Hematopoietic multipotent progenitor cell treated with erythropoietin and hydrocortisone succinate and interleukin-3 and kit ligand, for 6 days (in vitro differentiated cells): Measurements from ENCODE around the gene ELK3.
A peak's percentile ranks its signal among the peaks of the same experiment; 100 is the strongest.

Experiments
- DNase-seq: peaks from one replicate; pipeline ENCODE4 v3.0.0-alpha.2; 2015

ELK3 gene

DNA sequence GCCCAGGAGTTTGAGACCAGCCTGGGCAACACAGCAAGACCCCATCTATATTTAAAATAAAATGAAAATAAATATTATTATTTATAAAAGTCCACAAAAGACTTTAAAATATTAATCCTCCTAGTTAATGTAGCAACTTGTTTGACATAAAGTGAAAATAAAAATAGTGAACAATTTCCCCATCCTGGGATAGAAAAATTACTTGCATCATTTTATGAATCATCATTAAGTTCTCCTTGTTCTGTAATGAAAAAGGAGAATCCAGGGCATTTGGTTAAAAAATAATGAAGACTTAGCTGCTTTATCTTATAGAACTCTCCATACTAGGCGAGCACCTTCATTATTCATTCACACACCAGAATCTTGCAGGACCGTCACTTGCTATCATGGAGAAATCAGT lies 66.1 kb downstream of the ELK3 start:
- no peak for DNase-seq

DNA sequence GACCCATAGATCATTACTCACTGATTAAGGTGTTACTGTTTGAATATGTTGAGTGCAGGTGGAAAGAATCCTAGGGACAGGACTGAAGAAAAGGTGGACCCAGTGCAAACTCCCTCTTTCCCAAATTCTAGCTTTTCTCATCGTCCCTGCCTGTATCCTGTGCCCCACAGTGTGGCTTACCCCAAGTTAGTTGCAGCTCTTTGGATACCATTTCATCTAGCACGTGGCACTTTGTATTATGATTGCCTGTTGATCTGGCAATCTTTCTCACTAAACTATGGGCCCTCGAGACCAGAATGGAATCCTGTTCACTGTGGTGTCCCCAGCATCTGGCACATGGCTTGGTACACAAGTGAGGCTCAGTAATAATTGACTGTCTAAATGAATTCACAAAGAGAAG lies 66.5 kb downstream of the ELK3 start:
- DNase-seq = no peak

DNA sequence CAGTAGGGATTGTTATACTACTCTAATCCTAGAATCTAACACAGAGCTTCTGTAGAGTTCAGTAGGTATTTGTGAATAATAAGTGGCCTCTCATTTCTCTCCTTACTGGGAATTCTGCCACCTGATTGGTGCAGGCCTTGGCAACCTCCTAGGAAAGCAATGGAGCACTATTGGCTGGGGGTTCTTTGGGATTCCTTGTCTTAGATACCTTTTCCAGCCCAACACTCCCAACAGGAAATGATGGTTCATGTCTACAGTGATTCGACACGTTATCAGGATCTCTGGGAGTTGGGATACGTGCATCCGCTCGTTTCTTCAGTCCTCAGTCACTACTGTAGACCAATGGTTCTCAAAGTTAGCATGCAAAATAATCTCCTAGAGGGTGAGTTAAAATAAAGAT lies 67.4 kb downstream of the ELK3 start:
- DNase-seq = no peak

DNA sequence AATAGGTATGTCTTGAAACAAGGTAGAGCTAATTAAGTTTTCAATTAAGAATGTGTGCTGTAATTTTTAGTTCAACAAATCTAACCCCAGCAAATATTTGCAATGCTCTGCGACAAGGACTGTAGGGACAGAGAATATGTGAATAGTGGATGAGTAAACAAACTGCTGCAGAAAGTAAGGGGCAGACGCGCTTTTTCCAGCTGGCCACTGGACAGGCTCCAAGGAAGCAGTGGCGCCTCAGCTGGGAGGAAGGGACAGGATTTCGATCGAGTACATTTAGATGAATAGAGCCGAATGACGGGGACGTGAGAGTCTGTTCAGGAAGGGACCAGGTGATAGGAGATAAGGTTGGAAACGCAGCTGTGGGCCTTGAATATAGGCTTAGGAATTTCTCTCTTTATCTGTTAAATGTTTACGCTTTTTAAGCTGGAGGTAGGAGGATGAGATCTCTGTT lies 69.3 kb downstream of the ELK3 start:
- no peak for DNase-seq

DNA sequence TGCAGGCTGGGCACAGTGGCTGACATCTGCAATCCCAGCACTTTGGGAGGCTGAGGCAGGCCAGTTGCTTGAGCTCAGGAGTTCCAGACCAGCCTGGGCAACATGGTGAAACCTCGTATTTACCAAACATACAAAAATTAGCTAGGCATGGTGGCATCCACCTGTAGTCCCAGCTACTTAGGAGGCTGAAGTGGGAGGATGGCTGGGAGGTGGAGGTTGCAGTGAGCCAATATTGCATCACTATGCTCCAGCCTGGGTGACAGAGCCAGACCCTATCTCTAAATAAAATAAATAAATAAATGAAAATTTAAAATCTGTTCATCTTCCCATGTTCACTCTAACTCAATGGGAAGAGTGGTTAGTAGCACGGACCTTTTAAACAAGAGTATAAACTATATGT lies 71.2 kb downstream of the ELK3 start:
- no peak for DNase-seq

DNA sequence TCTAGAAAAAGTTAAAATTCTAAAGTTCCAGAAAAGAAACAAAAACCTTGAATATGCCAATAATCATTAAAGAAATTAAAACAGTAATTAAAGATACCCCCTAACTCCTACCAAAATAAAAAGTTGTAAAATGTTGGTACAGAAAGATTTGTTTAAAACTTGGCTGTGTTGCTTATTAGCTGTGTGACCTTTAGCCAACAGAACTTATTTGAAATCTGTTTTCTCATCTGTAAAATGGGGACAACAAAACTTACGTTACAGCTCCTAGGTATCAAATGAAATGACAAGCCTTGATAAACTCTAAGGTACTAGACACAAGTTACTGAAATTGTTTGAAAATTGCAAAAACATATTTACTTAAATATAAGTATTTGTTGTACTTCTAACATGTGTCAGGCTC lies 71.7 kb downstream of the ELK3 start:
- no peak for DNase-seq

DNA sequence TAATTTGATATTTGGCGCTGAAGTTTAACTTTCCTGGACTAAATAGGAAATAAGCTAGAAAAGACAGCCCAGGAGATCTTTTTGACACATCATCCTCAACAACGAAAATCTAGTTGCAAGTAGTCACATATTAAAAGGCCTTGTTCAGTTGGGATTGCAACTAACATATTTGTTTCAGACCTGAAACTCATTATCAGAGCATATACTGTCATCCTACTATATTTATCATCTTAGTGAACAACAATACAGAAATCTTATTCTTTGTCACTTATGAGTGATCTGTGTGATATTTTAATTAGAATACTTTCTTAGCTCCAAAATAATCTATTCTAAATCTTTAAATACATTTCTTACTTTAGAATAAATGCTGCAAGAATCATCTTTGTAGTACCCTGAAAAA lies 72.1 kb downstream of the ELK3 start:
- no peak for DNase-seq

DNA sequence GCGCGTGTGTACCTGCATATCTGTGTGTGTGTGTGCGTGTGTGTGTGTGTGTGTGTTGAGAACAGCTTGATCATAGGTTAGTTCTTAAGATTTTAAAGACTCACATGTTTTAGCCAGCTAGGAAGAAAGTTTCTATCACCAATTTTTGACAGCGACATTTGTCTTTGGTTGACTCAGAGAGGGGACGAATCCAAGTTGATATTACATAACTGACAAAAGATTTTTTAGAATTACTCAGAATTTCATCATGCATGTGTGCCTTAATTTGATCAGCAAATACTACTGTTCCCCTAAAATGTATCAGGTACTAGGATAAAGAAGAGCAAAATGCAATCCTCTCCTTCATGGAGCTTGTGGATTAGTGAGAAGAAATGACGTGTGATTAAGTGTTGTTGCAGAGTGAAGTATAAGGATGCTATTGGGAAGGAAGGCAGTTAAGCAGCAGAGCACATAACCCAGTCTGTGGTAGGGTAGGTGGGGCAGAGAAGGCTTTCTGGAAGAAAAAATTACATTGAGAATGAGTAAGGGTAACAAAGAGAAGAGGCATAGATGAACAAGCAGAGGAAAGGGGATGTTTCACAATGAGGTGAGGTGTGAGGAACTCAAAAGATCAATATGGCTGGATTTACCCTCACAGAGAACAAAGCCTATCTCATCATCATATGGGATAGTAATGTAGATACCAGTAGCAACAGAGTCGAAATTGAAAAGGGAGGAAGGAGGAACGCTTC lies 77.5 kb downstream of the ELK3 start:
- no peak for DNase-seq

DNA sequence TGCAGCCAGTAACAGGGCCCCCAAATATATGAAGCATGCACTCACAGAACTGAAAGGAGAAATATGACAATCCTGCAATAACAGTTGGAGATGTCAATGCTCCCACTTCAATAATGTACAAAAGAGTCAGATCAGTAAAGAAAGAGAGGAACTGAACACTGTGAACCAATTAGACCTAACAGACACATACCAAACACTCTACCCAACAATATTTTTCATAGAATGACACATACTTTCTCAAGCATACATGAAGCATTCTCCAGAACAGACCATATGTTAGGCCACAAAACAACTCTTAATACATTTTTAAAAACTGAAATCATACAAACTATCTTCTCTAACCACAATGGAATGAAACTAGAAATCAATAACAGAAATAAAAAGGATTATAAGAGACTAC lies 80.2 kb downstream of the ELK3 start:
- DNase-seq = no peak

DNA sequence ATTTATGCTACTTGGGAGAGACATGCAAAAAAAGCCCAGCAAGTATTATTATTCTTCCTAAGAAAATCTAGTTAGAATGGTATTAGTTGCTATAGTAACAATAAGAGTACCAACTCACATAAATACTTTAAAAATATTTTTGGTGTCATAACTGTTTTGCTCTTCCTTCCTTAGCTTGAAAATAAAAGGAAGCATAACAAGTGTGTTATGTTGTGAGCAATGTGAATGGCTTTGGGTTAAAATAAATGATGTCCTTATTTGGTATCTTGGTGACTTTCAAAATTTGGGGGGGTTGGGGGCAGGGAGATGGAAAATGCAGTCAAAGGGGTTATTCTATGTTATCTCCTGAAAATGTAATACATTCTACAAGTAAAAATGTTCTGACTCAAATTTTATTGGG lies 91.0 kb downstream of the ELK3 start:
- no peak for DNase-seq

DNA sequence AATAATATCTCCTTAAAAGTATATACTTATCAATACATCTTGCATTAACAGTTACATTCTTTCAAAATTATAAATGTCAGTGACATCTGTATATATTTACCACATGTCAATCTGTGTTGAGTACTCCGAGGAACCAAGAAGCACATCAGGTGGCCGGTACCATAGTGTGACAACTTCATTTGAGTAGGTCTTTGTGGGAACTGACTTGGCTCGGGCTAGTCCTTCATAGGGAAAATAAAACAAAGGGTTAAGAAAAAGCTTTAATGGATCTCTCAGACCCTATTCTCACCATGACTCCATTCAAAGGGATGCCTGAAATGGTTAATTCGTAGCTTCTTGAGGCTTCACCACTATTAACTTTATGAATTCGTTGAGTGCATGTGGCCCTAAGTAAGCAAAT lies 94.9 kb downstream of the ELK3 start:
- DNase-seq = no peak

DNA sequence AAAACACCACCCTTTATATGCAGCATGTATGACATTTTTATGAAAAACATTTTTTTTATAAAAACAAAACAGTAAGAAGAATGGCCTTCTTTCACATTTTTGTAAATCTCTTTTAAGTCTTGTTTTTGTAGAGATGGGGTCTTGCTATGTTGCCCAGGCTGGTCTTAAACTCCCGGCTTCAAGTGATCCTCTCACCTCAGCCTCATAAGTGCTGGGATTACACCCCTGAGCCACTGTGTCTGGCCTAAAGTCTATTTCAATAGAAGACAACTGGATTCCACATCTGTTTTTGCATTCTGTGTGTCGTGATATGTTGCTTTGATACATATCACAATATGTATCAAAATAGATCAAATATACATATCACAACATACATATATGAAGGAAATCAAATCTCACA lies 98.9 kb downstream of the ELK3 start:
- no peak for DNase-seq

DNA sequence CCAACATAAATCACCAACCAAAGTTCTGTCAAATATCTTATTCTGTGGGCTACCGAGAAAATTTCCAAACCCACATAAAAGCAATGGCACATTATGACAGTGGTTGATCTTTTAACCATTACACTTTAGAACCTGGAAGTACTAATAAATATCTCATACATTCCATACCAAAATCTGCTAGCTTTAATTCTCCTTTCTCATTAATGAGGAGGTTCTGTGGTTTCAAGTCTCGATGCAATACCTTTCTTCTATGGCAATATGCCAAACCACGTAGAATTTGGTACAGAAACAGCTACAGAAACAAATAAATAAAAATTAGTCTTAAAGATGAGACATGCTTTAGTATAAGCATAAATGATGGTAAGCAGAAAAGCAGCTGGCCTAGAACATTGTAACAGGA lies 100.7 kb downstream of the ELK3 start:
- DNase-seq = peak; percentile 59

DNA sequence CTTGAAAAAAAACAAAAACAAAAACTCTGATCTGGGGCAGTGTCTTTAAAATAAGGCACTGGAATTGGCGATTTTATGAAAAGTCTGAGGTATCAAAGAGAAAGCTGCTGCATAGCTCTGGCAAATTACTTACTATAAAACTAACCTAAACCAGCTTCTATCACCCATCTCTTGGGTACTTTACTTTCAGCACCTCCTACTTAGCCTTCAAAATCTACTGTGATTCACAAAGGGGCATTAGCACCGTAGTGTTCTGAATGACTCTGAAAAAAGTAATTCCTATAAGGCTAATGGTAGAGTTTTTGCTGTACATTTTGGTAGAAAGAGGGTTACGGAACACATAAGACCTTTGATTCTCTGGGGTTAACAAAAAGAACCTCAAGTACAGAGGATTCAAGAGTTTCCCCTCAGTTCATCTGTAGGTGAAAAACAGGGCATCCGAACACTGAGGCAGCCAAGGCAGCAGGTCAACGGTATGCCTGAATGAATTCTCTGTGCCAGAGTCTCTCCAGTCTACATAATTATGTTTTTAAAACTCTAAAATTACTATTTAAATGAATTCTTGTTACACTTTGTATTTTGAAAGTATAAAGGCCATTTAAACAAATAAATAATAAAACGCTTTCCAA lies 101.5 kb downstream of the ELK3 start:
- no peak for DNase-seq

DNA sequence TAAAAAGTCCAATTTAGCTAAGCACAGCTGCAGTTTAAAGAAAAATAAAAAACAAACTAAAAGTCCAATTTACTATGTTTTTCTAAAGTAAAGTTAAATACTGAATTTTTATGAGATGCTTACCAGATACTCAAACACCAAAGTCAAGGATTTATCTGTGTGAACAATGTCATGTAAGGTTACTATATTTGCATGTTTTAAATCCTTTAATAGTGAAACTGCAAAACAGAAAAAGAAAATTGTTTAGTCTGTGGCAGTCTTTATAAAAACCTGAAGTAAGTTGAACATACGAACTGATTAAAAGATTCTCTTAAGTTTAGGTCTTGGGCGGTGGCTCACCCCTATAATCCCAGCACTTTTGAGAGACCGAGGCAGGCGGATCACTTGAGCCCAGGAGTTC lies 103.3 kb downstream of the ELK3 start:
- DNase-seq = no peak

DNA sequence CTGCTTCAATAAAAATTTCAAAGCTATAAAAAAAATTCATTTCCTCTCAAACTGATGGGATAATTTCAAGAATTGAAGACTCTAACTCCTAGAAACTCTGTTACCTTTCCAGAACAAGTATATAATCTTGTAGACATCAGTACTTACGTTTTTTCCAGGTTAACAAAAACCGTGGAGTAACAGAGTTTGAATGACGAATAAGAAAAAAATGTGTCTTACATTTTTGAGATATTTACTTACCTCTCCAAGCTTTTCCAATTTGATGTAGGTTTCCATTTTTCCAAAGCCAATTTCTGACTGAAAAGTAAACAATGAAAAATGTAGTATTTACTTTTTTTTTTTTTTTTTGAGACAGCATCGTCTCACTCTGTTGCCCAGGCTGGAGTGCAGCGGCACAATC lies 105.9 kb downstream of the ELK3 start:
- DNase-seq = no peak

DNA sequence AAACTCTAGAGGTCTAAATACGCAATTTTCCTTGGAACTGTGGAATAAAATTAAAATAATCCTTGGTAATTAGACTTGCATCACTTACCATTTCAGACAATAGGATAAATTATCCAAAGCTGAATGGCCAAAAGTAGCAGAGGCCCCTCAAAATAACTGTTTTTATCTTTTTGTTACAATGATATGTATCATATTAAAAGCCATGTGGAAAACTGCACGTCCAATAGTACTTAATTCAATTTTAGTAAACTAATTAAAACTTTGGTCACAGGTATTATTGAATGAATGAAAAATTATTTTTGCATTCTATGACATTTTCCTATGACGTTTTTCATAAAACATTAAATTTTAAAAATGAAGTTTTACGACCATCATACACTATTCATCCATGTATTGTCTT lies 107.6 kb downstream of the ELK3 start:
- DNase-seq = no peak

DNA sequence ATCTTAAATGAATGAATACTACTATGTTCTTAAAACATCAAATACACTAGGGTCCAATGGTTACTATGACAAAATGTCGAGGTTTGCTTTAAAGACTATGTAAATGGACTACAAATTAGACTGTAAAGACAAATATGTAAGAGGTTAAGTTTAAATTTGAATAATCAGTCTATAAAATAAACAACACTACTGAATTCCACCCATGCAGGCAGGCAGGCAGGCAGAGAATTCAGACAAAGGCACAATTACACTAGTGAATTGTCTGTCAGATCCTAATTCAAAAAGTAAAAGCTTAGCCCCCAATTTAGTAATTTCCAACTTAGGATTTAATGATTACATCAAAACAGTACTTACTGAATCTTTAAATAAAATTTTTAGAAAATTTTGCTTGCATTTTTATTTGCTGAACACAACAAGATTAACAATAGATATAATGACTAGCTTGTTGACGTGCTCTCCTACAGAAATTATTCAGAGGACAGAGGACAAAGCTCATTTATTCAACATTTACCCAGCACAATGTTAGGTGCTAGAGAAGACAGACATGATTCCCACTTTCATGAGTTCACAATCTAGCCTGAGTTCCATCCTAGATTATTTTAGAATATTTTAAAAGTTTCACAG lies 108.6 kb downstream of the ELK3 start:
- DNase-seq = no peak

DNA sequence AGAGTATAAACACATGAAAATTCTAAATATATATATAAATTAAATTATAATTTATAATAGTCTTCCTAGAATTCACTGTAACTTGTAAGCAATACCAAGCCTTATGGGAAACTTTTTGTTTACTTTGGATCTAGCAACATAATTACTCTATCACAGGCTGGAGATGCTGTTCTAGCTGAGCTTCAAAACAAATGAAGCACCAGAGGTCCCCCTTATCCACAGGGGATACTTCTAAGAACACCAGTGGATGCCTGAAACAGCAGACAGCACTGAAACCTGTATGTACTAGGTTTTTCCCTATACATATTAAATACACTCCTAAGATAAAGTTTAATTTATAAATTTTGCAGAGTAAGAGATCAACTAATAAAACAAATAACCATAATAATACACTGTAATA lies 109.5 kb downstream of the ELK3 start:
- DNase-seq = peak; percentile 19

DNA sequence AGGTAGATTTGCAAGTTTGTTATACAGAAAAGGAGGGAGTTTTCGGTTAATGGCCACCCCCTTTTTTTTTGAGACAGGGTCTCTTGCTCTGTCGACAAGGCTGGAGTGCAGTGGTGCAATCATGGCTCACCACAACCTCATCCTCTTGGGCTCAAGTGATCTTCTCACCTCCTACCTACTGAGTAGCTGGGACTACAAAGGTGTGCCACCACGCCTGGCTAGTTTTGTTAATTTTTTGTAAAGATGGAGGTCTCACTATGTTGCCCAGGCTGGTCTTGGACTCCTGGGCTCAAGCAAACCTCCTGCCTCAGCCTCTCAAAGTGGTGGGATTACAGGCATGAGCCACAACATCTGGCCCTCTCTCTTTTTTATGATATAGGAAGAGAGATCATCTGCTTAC lies 111.5 kb downstream of the ELK3 start:
- no peak for DNase-seq

DNA sequence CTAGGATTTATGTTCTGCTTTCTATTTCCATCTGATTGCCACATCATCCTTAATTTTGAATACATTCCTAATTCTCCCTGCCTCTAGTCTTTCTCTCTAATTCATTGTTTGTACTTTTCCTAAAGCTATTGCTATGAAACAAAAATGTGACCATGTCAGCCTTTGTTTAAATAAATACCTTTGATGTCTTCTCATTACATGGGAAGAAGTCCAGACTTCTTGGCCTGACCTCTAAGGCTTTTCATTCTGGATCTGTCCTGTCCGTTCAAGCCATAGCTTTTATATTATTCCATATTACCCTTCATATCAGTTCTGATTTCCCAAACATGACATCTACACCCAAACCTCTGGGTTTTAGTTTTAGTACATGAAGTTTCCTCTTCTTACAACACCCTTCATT lies 114.7 kb downstream of the ELK3 start:
- no peak for DNase-seq

DNA sequence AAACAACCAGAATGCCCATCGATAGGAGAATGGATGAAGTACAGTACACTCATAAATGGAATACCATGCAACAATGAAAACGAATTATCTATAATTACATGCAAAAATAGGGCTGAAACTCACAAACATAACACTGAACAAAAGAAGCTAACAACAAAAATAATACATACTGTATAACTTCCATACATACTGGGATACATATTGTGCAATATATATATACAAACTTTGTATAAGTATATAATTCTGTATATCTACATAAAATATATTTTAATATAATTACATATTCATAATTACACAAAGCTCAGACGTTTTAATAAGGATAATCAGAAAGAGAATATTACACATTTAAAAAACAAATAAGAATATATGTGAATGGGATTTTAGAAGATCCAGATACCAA lies 115.9 kb downstream of the ELK3 start:
- no peak for DNase-seq

DNA sequence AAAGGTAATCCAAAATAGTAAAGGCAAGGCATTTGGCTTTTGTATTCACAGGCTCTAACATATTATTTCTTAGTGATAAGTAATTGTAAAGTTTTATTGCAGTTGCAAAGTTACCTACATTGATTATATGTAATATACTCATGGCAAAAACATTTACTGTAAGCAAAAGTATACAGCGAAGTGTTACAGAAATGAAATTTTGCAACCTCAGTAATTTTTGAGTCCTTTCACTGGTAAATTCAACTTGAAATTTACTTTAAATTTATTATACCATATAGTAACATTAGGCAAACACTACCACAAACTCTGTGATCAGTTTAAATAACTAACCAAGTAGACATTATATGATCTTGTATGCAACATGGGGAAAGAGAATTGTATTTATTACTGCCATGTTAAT lies 117.0 kb downstream of the ELK3 start:
- DNase-seq = no peak

DNA sequence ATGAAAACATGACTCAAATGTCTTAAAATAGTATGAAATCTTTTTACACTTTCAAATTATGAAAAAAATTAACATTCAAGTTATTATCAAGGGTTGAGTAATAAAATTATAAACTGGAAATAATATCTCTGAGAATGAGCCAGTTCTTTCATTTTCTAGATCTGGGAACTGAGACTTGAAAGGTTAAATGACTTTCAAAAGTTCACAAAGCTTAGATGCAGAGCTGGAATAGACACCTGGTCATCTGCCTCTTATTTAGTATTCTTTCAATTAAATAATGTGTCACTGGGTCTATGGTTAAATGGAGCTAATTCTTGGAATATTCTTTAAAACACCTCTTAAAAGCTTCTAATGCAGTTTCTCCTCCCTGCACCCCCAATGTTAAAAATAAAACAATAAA lies 119.4 kb downstream of the ELK3 start:
- DNase-seq = no peak

DNA sequence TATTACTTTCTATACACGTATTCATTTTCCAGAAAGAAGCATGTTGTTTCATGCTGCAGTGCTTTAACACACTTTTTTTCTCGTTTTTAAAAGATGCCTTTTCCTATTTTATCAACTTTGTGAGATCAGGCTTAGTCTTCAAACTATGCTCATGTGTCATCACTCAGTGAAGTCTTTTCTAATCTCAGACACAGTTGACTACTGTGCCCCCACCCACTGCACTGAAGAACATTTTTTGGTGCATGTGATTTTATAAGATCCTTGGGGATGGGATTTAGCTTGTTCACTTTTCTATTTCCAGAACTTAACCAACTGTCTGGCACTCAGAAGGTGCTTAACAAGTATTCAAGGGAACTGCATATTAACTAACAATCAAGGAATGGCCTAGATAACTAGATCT lies 120.5 kb downstream of the ELK3 start:
- DNase-seq = no peak
